AG10803 (cell line): Measurements from ENCODE around the gene COPS7A.
A peak's percentile ranks its signal among the peaks of the same experiment; 100 is the strongest.

Experiments
- DNase-seq: peaks from one replicate; pipeline ENCODE4 v3.0.0; 2010; ENCODE audit warnings: low read depth
- H3K4me3 ChIP-seq: 2 replicates; pipeline ENCODE4 v1.5.1; 2011; ENCODE audit warnings: mild to moderate bottlenecking, low read length, control low read depth
- CTCF ChIP-seq: conservative IDR thresholded peaks from 2 replicates; pipeline ENCODE4 v1.5.1; 2011; ENCODE audit warnings: mild to moderate bottlenecking, low read length, control low read depth, inconsistent platforms

The COPS7A gene

GRCh38 chr12:6691473-6691872 lies 32.4 kb upstream of the COPS7A start:
- no peak for TF ChIP-seq CTCF
- H3K4me3 ChIP-seq, result no peak overlapping the region
- DNase-seq, result peak; percentile 73

GRCh38 chr12:6692888-6693287 lies 31.0 kb upstream of the COPS7A start:
- DNase-seq, result no peak
- TF ChIP-seq CTCF, result no peak
- no peak overlapping the region for H3K4me3 ChIP-seq

GRCh38 chr12:6693832-6694355 lies 30.0 kb upstream of the COPS7A start:
- H3K4me3 ChIP-seq, result no peak overlapping the region
- no peak for TF ChIP-seq CTCF
- DNase-seq, result no peak

- TF ChIP-seq CTCF, result no peak
- H3K4me3 ChIP-seq, result no peak overlapping the region
- DNase-seq, result no peak
Observed at GRCh38 chr12:6694701-6695100, 29.1 kb upstream of the COPS7A start.

- H3K4me3 ChIP-seq, result no peak overlapping the region
- TF ChIP-seq CTCF, result no peak
- no peak for DNase-seq
Observed at GRCh38 chr12:6695313-6696045, 28.4 kb upstream of the COPS7A start.

- TF ChIP-seq CTCF, result no peak
- no peak for DNase-seq
- no peak overlapping the region for H3K4me3 ChIP-seq
Observed at GRCh38 chr12:6696690-6697583, 26.9 kb upstream of the COPS7A start.
